GM20000 (cell line): ENCODE data around the gene TMED6.

Experiments
- DNase-seq: peaks from one replicate; pipeline ENCODE4 v3.0.0; 2012; ENCODE audit warnings: low spot score
- CTCF ChIP-seq: IDR thresholded peaks from 2 replicates; pipeline ENCODE4 v1.5.1; 2012; ENCODE audit warnings: mild to moderate bottlenecking, control low read depth; ENCODE audit errors: extremely low read depth, missing control alignments

The TMED6 gene

GRCh38 chr16:69316595-69317034, 35.0 kb downstream of the TMED6 start:
- TF ChIP-seq CTCF, result no peak
- DNase-seq, result no peak

DNA sequence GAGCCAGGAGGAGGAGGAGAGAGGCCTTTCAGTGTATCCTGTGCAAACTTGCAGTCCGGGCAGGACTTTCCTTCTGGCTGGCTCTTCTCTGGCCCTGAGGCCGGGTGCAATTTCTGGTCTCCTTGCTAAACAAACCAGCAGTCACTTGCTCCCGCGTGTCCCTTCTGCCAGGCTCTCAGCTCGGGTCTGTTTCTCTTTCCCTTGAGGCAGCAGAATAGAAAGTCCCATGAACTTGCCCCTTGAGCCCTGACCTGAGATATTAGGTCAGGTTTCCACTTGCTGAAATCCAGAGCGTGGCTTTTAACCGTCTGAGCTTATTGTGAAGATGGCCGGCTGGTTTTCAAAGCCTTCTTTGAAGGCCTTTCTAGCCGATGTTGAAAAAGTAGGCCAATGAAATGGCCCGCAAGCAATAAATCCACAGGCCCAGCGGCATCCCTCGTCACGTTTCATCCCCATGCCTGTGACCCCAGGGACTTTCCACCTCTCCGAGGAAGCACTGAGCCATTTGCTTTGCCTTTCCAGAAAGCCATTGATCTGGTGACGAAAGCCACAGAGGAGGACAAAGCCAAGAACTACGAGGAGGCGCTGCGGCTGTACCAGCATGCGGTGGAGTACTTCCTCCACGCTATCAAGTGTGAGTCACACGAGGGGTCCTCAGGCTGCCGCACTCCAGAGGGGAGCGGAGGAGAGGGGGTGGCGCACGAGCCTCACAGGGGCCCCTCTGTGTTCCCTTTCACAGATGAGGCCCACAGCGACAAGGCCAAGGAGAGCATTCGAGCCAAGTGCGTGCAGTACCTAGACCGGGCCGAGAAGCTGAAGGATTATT, 35.9 kb downstream of the TMED6 start:
- no peak for TF ChIP-seq CTCF

GRCh38 chr16:69314534-69314933, 37.1 kb downstream of the TMED6 start:
- DNase-seq, result no peak
- no peak for TF ChIP-seq CTCF

More for the DNA sequence above, 35.9 kb downstream of the TMED6 start:
- DNase-seq, result no peak

DNA sequence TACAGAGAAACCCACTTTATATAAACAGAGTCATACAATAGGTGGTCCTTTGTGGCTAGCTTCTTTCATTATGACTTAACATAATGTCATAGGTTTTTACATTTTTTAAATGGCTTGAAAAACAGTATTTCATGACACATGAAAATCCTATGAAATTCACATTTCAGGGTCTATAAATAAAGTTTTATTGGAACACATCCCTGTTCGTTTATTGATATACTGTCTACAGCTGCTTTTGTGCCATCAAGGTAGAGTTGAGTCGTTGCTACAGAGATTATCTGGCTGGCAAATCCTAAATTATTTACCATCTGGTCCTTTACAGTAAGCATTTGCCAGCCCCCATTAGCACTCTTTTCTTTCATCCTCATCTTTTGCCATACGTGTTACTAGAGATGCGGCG, 38.1 kb downstream of the TMED6 start:
- TF ChIP-seq CTCF, result no peak

DNA sequence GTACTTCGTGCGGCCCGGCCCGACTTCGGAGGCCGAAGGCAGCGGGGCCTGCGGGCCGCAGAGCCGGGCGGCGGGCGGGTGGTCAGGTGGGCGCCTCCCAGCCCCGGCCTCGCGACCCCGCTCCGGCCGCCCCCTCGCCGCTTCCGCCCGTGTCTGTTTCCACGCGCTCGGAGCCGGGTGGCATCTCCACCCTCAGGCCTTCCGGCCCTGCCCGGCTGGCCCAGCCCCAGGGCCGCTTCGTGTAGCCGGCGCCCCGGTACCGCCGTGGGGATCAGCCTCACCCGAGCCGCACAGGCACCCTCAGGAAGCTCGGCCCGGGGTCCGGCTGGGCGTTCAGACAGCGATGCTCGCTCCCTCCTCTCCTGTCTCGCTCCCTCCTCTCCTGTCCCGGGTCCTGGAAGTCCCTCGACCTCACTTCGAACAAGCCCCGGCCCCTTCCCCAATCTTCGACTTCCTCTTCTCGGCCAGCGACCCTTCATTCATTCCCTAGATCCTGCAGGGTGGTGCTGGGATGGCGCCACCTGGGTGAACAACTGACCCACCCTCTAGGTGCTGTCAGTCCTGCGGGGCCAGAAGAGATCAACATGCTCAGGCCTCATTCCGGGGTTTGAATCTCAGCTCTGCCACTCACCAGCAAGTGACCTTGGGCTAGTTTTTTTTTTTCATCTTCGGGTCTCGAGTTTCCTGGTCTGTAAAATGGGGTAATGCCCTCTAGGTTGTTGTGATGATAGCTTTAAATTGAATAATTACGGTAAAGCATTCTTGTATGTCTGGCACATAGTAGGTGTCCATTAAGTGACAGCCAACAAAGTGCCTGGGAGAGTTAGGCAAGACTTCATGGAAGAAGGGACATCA, 39.8 kb downstream of the TMED6 start:
- DNase-seq, result peak; percentile 67
- peak; percentile 10 for TF ChIP-seq CTCF

More for the DNA sequence above, 38.1 kb downstream of the TMED6 start:
- DNase-seq, result no peak

- TF ChIP-seq CTCF, result peak; percentile 99
- peak; percentile 99 for DNase-seq
Observed at GRCh38 chr16:69310653-69311532, 40.7 kb downstream of the TMED6 start, which contains the start of gene VPS4A. VPS4A (plus strand) TSS chr16:69311350; CDS start chr16:69311512, 162 bp downstream.
